Renal pelvis (tissue), 4 donors: Measurements from ENCODE around the gene CDH16. TPM values are rescaled to one million over a fixed set of nuclear protein-coding genes. Genes with fewer than 3 reads are reported as not detected.
A peak's percentile ranks its signal among the peaks of the same experiment; 100 is the strongest.
"Not testable (repeated sequence)": the region's sequence is repeated elsewhere in the genome, so short reads cannot be mapped to it uniquely, and the experiment has no call there.

ENCODE experiments used
- DNase-seq: peaks from one replicate; pipeline ENCODE4 v3.0.0-alpha.2; 2013
- polyA plus RNA-seq, 3 donors: library from polyadenylated mRNA; unstranded; fragments of 120-200 nt; gene quantifications; one replicate each; pipeline ENCODE4 v1.2.1, GENCODE V29; 2013; ENCODE audit not compliant: insufficient read length in 3 of 3

The CDH16 gene
- polyA plus RNA-seq, 3 donors: 267 to 319 (median 317) TPM

- no peak for DNase-seq
These were observed 30.1 kb upstream of the CDH16 start for GRCh38 chr16:66948837-66949225.

DNA sequence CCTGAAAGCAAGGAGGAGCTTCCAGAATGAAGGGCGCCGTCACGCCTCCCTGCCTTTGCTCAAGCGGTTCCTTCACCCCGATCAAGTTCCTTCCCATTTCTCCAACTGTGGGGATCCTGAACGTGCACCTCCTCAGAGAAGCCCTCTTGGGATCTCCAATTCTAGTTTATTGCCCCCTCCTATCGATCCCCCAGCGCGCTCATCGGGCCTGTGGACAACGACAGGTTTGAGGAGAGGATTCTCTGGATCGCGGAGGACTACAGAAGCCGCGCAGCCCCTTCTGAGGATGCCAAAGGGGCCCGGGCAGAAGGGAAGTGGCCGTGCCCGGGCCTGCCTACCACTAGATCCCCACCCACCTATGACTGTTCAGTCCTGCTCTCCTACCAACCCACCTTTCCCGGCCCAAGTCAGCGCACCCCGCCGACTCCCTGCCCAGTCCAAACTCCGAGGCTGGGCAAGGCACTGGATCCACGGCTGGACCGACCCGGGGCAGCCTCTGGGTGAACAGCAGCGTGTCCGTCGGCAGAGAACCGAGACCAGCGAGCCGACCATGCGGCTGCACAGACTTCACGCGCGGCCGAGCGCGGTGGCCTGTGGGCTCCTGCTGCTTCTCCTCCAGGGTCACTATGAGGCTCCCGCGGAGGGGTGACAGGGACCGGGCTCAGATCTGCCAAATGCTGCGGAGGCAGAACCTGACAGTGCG is 29.6 kb upstream of the CDH16 start:
- DNase-seq: no peak

- peak; percentile 87 for DNase-seq
These were observed 28.8 kb upstream of the CDH16 start for GRCh38 chr16:66947302-66948065.

DNA sequence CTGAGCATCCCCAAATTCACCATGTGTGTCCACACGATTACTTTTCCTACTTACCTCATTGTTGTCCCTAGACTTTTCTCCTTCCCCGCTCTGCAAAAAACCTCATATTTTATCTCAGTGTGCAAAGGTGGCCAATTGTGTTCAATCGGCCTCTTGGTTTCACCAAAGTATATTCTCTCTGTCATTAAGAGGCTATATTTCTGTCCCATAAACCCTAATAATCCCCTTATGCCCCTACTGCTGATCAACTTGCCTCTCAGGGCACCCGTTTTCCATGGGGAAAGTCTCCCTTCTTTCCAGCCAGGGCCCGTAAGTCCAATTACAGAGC is 28.3 kb upstream of the CDH16 start:
- no peak for DNase-seq

DNA sequence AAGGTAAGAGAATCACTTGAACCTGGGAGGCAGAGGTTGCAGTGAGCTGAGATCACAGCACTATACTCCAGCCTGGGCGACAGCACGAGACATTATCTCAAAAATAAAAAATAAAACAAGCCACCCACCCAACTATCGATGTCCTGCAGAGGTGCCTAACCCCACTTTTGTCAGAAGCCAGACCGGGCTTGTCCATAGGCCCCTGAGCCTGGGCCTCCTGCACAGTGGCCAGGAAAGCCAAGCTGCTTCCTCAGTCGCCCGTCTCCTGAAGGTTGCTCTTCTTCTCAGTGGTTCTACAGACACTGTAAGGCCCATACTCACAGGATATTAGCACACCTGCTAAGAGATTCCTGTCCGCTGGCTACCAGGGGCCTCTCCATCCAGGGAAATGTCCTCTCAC is 27.9 kb upstream of the CDH16 start:
- DNase-seq: no peak

GRCh38 chr16:66945939-66946338 is 27.3 kb upstream of the CDH16 start:
- no peak for DNase-seq

GRCh38 chr16:66944971-66945370 is 26.3 kb upstream of the CDH16 start:
- DNase-seq: not testable (repeated sequence)

DNA sequence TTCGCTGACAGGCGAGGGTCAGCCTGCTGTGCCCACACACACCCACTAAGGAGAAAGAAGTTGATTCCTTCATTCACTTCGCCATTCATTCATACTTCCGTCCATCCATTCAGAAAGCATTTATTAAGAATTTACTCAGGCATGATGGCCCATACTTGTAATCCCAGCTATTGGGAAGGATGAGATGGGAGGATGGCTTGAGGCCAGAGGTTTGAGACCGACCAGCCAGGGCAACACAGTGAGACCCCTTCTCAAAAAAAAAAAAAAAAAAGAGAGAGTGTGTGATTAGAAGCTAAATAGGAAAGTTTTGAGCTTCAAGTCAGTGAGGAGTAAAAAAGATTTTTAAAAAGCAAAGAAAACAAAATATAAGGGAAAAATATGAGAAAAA is 25.4 kb upstream of the CDH16 start:
- DNase-seq: no peak

DNA sequence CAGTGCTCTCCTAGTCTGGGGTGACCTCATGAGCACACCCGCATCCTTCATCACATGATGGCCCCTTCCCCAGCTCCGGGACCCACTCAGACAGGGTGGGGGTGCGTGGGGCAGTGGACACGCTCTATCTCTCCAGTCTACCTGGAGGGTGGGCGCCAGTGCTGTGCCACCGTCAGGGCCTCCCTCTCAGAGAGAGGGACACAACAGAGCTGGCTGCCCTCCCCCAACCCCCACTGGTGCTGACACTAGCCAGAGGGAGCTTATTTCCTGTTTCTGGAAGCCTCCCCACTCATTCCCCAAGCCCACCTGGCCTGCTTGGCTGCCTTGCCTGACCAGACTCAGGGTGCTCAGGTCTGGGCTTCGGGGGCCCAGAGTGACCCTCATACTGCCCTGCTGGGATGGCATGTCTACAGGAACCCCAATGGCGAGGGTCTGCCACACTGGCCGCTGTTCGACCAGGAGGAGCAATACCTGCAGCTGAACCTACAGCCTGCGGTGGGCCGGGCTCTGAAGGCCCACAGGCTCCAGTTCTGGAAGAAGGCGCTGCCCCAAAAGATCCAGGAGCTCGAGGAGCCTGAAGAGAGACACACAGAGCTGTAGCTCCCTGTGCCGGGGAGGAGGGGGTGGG is 24.9 kb upstream of the CDH16 start:
- DNase-seq: no peak

GRCh38 chr16:66942981-66943380 is 24.3 kb upstream of the CDH16 start:
- DNase-seq: no peak

DNA sequence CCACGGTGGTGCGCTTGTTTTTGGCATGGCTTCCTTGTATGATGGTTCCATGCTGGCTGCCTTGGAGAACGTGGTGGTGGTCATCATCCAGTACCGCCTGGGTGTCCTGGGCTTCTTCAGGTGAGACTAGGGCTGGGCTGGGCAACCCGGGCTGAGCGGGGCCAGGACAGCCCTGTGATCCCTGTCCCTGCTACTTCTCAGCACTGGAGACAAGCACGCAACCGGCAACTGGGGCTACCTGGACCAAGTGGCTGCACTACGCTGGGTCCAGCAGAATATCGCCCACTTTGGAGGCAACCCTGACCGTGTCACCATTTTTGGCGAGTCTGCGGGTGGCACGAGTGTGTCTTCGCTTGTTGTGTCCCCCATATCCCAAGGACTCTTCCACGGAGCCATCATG is 21.6 kb upstream of the CDH16 start:
- DNase-seq: no peak

DNA sequence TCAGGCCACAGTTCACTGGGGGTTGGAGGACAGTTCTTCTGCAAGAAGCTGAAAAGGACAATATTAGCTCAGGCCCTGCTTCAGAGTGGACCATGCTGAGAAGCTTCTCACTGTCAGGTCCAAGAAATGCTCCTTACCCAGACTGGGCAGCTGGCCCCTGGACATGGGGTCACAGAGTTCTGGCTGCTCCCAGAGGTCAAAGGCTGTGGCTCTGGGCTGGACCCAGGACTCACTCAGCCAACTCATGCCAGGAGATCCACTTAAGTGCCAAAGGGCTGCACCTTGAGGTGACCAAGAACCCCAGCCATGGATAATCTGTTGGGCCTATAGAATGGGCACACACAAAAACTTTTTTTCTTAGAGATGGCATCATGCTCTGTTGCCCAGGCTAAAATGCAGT is 20.7 kb upstream of the CDH16 start:
- DNase-seq: no peak

GRCh38 chr16:66937725-66938337 is 19.1 kb upstream of the CDH16 start:
- no peak for DNase-seq

DNA sequence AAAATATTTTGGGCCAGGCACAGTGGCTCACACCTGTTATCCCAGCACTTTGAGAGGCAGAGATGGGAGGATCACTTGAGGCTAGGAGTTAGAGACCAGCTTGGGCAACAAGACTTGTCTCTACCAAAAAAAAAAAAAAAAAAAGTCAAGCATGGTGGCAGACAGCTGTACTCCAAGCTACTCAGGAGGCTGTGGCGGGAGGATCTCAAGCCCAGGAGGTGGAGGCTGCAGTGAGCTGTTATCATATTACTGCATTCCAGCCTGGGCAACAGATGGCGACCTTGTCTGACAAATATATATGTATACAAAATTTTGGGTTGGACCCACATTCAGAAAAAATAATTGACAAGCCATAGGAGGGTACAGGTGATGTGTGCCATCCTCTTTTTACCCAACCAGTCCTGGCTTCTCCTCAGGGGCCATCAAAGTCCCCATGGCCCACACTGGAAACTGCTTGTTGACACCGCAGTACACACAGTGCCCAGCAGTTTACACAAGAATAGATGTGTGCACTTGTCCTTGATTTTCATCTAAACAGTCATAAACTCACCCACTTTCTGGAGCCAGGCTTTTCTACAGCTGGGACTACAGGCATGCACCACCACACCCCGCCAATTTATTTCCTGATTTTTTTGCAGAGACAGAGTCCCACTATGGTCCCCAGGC is 18.3 kb upstream of the CDH16 start:
- DNase-seq: no peak

DNA sequence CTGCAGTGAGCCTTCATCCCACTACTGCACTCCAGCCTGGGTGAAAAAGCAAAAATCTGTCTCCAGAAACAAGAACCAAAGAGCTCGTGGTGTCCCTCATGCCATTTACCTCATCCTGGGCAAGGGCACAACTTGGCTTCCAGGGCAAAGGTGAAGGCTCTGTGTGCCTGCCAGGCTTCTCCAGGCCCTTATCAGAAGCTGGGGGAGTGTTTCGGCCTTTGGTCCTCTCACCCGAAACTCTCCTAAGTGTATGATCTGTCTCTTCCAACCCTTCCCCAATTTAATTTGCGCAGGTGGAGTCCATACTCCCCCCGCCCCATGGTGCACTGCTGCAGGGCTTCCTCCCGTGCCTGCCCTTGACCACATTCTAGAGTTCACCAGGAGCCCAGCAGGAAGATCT is 17.8 kb upstream of the CDH16 start:
- DNase-seq: no peak

GRCh38 chr16:66935314-66936011 is 16.8 kb upstream of the CDH16 start, which contains the start of gene CES2:
Gene CES2, plus strand, starts transcription at chr16:66935516. Its CDS starts 120 bp downstream, at chr16:66935636.
- DNase-seq: no peak

- not testable (repeated sequence) for DNase-seq
These were observed 16.2 kb upstream of the CDH16 start for GRCh38 chr16:66934839-66935313.

DNA sequence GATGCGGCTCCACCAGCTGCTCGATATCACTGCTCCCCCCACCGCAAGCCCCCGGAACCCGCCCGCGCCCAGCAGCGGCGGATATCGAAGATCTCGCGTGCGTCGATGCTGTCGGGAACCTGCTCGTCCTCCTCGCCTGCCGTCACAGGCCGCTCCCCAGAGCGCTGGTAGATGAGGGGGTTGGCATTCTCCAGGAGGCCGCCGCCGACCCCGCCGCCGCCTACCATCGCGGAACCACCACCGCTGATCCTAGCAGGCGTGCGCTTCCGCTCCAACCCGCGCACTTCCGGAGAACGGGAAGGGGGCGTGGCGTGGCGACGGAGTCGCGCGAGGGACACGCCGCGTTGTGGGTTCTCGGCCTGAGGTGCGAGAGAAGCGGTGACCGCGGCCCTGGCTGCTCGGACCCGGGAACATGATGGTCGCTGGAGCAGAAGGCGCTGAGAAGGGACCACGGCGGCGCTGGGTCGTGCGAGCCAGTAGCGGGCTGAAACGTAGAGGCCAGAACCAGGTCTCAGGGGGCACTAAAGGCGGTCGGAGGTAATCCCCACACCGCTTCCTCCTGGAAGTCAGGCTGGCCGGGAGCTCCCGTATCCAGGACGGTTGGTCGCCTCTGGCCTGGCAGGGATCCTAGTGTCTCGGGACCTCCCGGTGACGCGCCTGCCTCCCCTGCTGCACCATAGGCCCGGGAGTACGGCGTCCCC is 15.6 kb upstream of the CDH16 start, which contains the start of gene CIAO2B:
CIAO2B (minus strand) TSS at position 265 of the 701 bp plus-strand sequence; CDS start at position 227, 38 bp downstream.
- peak; percentile 89 for DNase-seq

DNA sequence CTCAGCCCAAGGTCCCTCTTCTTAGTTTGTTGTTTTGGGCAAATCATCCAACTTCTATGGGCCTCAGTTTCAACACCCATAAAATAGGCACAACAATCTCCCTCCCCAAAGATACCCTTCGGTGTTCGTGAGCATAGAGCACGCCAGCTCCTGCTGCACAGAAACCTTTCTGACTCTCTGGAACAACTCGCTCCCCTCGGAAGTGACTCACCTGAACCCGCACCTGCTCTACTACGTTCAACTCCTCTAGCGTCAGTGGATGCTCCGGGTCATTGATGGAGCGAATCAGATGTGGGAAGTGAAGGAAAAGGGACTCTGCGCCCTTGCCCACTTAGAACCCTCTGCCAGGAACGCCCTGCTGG is 15.1 kb upstream of the CDH16 start:
- DNase-seq: no peak

DNA sequence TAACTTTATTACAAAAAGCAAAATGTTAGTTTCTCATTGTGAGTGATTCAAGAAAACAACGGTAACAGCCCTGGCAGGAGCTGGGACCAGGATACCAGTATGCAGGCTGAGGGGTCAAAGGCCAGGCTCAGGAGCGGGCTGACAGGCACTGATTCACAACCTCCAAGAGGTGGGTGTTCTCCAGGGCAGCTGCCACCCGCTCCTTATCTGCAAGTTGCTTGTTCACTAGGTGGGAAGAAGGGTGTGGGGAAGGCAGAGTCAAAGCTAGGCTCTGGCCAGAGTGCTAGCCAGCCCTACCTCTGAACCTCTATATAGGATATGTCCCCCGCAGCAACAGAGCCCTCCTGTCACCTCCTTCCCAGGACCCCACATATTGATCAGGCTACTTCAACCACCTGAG is 13.4 kb upstream of the CDH16 start:
- no peak for DNase-seq

- no peak for DNase-seq
These were observed 13.0 kb upstream of the CDH16 start for GRCh38 chr16:66931665-66932064.
